Bronchial epithelial cell (primary cell): ENCODE results near the gene S100P. TPM values are rescaled to one million over a fixed set of nuclear protein-coding genes. Genes with fewer than 3 reads are reported as not detected.

Experiments
- DNase-seq: peaks from one replicate; pipeline ENCODE4 v3.0.0-alpha.2; 2010; ENCODE audit warnings: low read depth
- FAIRE-seq: peaks from 2 replicates; lab custom pipeline; 2011; peaks lifted over from hg19 to GRCh38; lab: Jason Lieb, UNC
- H3K27me3 ChIP-seq: 2 replicates; pipeline ENCODE4 v1.5.1; 2011; ENCODE audit warnings: low read length; ENCODE audit not compliant: control insufficient read depth, insufficient read depth
- H3K36me3 ChIP-seq: 2 replicates; pipeline ENCODE4 v1.5.1; 2011; ENCODE audit warnings: low read length; ENCODE audit not compliant: control insufficient read depth, insufficient read depth
- H3K4me3 ChIP-seq: 2 replicates; pipeline ENCODE4 v1.5.1; 2011; ENCODE audit warnings: mild to moderate bottlenecking, low read depth, low read length, control low read depth
- total RNA-seq: library from RNA; depleted of rRNA; stranded (reverse); fragments of >200 nt; gene quantifications from 2 replicates; pipeline ENCODE4 v1.2.1, GENCODE V29; 2014
- TF ChIP-seq, protein P1 (sequence below): IDR thresholded peaks from 2 replicates; pipeline ENCODE4 v1.5.1; 2011; ENCODE audit warnings: mild to moderate bottlenecking, moderate library complexity, low read length, control low read depth, inconsistent platforms; ENCODE audit not compliant: insufficient read depth, severe bottlenecking

Gene S100P
- total RNA-seq, 1 donor from 2014 or later, result 641 TPM

DNA sequence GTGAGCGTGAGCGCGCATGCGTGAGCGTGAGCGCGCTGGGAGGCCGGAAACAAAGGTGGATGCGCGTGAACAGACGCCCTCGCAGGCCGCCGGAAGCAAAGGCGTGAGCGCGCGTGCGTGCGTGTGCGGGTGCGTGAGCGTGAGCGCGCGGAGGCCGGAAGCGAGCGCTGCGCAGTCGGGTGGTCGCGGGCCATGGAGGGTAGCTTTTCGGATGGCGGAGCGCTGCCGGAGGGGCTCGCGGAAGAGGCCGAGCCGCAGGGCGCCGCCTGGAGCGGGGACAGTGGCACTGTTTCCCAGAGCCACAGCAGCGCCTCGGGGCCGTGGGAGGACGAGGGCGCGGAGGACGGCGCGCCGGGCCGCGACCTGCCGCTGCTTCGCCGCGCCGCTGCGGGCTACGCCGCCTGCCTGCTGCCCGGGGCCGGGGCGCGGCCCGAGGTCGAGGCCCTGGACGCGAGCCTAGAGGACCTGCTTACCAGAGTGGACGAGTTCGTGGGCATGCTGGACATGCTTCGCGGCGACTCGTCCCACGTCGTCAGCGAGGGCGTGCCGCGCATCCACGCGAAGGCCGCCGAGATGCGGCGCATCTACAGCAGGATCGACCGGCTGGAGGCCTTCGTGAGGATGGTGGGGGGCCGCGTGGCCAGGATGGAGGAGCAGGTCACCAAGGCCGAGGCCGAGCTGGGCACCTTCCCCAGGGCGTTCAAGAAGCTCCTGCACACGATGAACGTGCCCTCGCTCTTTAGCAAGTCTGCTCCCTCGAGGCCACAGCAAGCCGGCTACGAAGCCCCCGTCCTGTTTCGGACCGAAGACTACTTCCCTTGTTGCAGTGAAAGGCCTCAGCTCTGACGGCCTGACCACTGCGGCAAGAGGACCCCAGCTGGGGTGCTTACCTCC, 22.6 kb downstream of the S100P start, which contains the start of gene BLOC1S4:
TSS of gene BLOC1S4 (plus strand) at position 157 of the 894 bp plus-strand sequence. CDS start at position 193, 36 bp downstream.
- TF ChIP-seq, protein P1, sequence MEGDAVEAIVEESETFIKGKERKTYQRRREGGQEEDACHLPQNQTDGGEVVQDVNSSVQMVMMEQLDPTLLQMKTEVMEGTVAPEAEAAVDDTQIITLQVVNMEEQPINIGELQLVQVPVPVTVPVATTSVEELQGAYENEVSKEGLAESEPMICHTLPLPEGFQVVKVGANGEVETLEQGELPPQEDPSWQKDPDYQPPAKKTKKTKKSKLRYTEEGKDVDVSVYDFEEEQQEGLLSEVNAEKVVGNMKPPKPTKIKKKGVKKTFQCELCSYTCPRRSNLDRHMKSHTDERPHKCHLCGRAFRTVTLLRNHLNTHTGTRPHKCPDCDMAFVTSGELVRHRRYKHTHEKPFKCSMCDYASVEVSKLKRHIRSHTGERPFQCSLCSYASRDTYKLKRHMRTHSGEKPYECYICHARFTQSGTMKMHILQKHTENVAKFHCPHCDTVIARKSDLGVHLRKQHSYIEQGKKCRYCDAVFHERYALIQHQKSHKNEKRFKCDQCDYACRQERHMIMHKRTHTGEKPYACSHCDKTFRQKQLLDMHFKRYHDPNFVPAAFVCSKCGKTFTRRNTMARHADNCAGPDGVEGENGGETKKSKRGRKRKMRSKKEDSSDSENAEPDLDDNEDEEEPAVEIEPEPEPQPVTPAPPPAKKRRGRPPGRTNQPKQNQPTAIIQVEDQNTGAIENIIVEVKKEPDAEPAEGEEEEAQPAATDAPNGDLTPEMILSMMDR, result peak; percentile 29
- peak within 1 kb of the TSS; percentile 96 for H3K4me3 ChIP-seq
- H3K27me3 ChIP-seq, result no peaks in the 10 kb centered on the region
- FAIRE-seq (no peak), DNase-seq (peak; percentile 82)
- H3K36me3 ChIP-seq, result no peaks in the 10 kb centered on the region

DNA sequence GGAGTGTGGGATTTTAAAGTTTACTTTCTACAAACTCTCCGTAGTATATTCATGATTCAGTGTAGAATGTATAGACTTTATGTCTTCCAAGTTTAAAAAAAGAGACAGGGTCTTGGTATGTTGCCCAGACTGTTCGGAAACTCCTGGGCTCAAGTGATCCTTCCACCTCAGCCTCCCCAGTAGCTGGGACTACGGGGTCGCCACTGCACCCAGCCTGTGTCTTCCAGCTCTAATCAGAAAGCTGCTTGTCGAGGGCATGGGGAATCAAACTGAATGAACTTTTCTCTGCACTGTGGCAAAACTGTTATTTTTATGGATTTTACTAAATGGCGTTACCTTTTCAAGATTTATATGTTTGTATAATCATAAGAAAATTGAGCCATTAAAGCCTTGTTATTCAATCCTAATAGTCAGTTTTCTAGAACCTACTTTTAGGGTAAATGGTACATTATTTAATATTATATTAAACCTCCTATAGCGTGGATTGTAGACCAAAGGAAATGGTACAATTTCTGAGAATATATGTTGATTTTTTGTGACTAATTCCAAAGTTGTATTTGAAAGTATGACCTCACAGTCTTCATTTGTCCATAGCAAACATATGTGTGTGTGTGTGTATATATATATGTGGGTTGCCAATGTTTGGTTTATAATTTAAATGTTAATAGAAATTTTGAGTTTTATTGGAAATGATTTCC, 23.4 kb downstream of the S100P start:
- TF ChIP-seq, protein P1, result no peak
- FAIRE-seq (no peak), DNase-seq (no peak)
- no peaks in the 10 kb centered on the region for H3K36me3 ChIP-seq
- peak overlapping the region; percentile 96 for H3K4me3 ChIP-seq
- no peaks in the 10 kb centered on the region for H3K27me3 ChIP-seq

- DNase-seq, result no peak
- Histone ChIP-seq H3K4me3 (no peak overlapping the region), H3K27me3 (no peaks in the 10 kb centered on the region), H3K36me3 (no peaks in the 10 kb centered on the region)
- FAIRE-seq, result no peak
- TF ChIP-seq, protein P1, result no peak
Observed at GRCh38 chr4:6718932-6719610, 25.4 kb downstream of the S100P start.

DNA sequence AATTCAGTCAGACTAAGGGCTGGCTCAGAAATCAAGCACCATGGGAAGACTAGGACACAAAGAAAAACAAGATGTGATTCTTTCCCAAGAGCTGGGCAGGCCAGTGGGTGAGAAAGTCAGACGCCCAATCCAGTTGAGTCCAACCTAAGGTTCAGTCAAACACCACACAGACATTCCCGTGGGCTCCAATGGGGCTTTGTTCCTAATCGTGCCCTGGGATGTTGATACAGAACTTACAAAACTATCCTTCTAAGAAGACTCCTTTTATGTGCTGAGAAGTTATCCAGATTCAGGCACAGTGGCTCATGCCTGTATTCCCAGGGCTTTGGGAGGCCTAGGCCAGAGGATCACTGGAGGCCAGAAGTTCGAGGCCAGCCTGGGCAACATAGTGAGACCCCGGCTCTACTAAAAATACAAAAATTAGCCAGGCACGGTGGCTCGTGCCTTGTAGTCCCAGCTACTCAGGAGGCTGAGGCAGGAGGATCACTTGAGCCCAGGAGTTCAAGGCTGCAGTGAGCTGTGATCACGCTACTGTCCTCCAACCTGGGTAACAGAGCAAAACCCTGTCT, 26.0 kb downstream of the S100P start:
- no peaks in the 10 kb centered on the region for H3K36me3 ChIP-seq
- TF ChIP-seq, protein P1, result no peak
- H3K4me3 ChIP-seq, result no peak overlapping the region
- FAIRE-seq, result no peak
- no peak for DNase-seq
- no peaks in the 10 kb centered on the region for H3K27me3 ChIP-seq

DNA sequence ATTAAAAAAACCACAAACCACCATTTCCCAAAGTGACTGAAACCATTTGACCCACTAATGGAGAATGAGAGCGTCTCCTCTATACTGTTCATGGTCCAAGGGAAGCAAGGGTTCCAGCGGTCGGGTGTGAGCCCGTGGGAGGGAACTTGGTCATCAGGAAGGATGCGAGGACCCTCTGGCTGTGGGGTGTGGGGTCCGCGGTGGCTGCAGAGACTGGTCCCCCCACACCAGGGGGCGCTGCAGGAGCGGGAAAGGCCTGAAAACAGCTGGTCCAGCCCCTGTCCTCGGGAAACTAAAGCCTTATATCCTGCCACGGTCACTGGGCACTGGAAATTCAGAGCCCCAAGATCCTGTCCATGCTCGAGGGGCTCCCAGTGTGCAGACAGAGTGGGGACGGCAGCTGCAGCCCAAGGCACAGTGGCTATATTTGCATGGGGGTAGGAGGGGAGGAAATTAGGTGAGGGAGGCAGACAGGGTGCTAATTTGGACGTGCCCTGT, 26.6 kb downstream of the S100P start:
- DNase-seq, result no peak
- TF ChIP-seq, protein P1, result peak; percentile 94
- H3K36me3 ChIP-seq, result no peaks in the 10 kb centered on the region
- no peak for FAIRE-seq
- no peak overlapping the region for H3K4me3 ChIP-seq
- no peaks in the 10 kb centered on the region for H3K27me3 ChIP-seq
